ENCODE data around the gene ANAPC7. TPM values are rescaled to one million over a fixed set of nuclear protein-coding genes. Genes with fewer than 3 reads are reported as not detected.

ANAPC7 gene
- total and polyA plus RNA-seq, 9 of the 15 experiments (the other 6 are each of a cell fraction or from before 2014, with no cell fraction given): 46.7 to 158 (median 109) TPM

DNA sequence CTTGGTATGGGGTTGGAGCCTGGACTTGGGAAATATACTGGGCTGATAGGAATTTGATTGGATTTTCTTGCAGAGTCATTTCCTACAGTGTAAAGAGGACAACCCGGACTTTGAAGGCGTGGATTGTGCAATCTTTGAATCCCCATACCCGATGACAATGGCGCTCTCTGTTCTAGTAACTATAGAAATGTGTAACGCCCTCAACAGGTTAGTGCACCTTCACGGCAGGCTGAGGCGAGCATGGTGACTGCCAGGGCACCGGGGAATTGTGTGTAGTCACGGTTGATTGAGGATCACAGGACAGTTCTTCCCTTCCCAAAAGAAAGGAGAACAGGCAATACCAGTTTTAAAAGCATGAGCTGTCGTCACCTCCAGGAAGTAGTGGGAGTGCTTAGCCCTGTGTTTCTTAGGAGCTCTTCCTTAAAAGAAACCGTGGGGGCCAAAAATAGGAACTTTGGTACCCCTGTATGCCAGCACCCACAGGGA, 58.3 kb downstream of the ANAPC7 start:
- Histone ChIP-seq H3K36me3 (ENCODE audit: control insufficient read depth, insufficient read depth, low read length) (peaks cover 100% of the 10 kb centered on the region), H3K4me2 (ENCODE audit: insufficient read depth, low read length) (no peak overlapping the region), H3K9me1 (ENCODE audit: control insufficient read depth, insufficient read depth, low read length) (no peaks in the 10 kb centered on the region), H3K4me1 (replicated peaks in 1 of 2; ENCODE audit: control insufficient read depth in 2 of 2, insufficient read depth in 2 of 2, low read length in 2 of 2) (no peaks in the 10 kb centered on the region), H3K27ac (ENCODE audit: extremely low read depth, low read depth, low read length) (no peak overlapping the region), H2AFZ (ENCODE audit: low read depth, low read length) (no peak overlapping the region), H3K79me2 (ENCODE audit: control insufficient read depth, insufficient read depth, low read length) (no peaks in the 10 kb centered on the region), H3K27me3 (ENCODE audit: control insufficient read depth in 2 of 2, insufficient read depth in 2 of 2, low read length in 2 of 2) (no peaks in the 10 kb centered on the region), H3K9ac (ENCODE audit: insufficient read depth in 1 of 2, low read depth in 2 of 2, low read length in 2 of 2) (no peak overlapping the region), H3K9me3 (replicated peaks; ENCODE audit: control insufficient read depth, insufficient read depth, low read depth, low read length) (no peaks in the 10 kb centered on the region), H3K4me3 (no peak overlapping the region), H4K20me1 (replicated peaks; ENCODE audit: control insufficient read depth, insufficient read depth, low read length) (peaks cover 11% of the 10 kb centered on the region; the same call in 1 of the 2 replicates)
- ATAC-seq (no peak), FAIRE-seq (no peak), DNase-seq (ENCODE audit: extremely low read depth in 1 of 4, low spot score in 3 of 4) (no peak)
- ChIA-PET CTCF (ENCODE audit: low intra/inter-chr PET ratio) (no interaction called here), POLR2A (interaction anchor here (0.6 to 0.9 kb wide), 4 partner anchors 9 to 244 kb away, joined by 3 to 4 read pairs (median 3); no protein-coding TSS in a partner anchor)
- in situ Hi-C loops (cut with MboI) (no loop called here), intact Hi-C loops (cut with micrococcal nuclease) (no loop called here)
- no TSS peak for BruUV-seq (replicated peaks)
- TF ChIP-seq CEBPG (CRISPR knock-in tag; IDR thresholded peaks at IDR 0.05) (no peak), CEBPG (tag; conservative IDR thresholded peaks at IDR 0.05 in 1 of 2, IDR thresholded peaks at IDR 0.05 in 1 of 2) (peak; percentile 36 to 43; a peak in 2 of 4 replicates), CEBPB (tag; IDR thresholded peaks at IDR 0.05) (peak; percentile 75), RFX7 (CRISPR knock-in tag; IDR thresholded peaks at IDR 0.05) (no peak)
- WGBS (ENCODE audit: insufficient coverage, low coverage, missing lambda C conversion rate): 87% methylated on average over 11 of the region's 11 CpGs

DNA sequence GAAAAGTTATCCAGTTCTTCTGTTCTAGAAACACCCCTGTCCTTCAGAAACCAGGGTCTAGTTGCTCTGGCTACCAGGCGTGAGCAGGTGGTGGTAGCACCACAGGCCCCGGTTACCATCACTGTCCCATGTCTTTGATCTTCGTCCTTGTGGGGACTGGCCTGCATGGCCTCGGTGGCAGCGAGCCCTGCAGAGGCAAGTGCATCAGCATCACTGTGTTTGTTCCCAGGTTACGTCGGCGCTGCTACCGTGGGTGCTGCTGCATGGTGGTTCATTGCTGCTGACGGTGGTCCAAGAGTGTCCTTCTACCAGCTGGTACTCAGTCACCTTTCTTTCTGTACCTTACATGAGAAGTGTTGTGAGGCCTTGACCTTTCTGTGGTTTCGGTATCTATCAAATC, 58.9 kb downstream of the ANAPC7 start:
- Histone ChIP-seq H4K20me1 (replicated peaks; ENCODE audit: control insufficient read depth, insufficient read depth, low read length) (peaks cover 8% of the 10 kb centered on the region; the same call in 1 of the 2 replicates), H2AFZ (ENCODE audit: low read depth, low read length) (no peak overlapping the region), H3K9me1 (ENCODE audit: control insufficient read depth, insufficient read depth, low read length) (no peaks in the 10 kb centered on the region), H3K4me2 (ENCODE audit: insufficient read depth, low read length) (no peak overlapping the region), H3K27ac (ENCODE audit: extremely low read depth, low read depth, low read length) (no peak overlapping the region), H3K27me3 (ENCODE audit: control insufficient read depth in 2 of 2, insufficient read depth in 2 of 2, low read length in 2 of 2) (no peaks in the 10 kb centered on the region), H3K9me3 (replicated peaks; ENCODE audit: control insufficient read depth, insufficient read depth, low read depth, low read length) (no peaks in the 10 kb centered on the region), H3K79me2 (ENCODE audit: control insufficient read depth, insufficient read depth, low read length) (no peaks in the 10 kb centered on the region), H3K9ac (ENCODE audit: insufficient read depth in 1 of 2, low read depth in 2 of 2, low read length in 2 of 2) (no peak overlapping the region), H3K36me3 (ENCODE audit: control insufficient read depth, insufficient read depth, low read length) (peaks cover 100% of the 10 kb centered on the region), H3K4me3 (no peak overlapping the region), H3K4me1 (replicated peaks in 1 of 2; ENCODE audit: control insufficient read depth in 2 of 2, insufficient read depth in 2 of 2, low read length in 2 of 2) (no peaks in the 10 kb centered on the region)
- ChIA-PET POLR2A (interaction anchor here (0.6 to 1.0 kb wide), 2 partner anchors 10 to 71 kb away, joined by 3 read pairs; no protein-coding TSS in a partner anchor), CTCF (ENCODE audit: low intra/inter-chr PET ratio) (no interaction called here)
- intact Hi-C loops (cut with micrococcal nuclease): no loop called here
- WGBS (ENCODE audit: insufficient coverage, low coverage, missing lambda C conversion rate): 97% methylated on average over 11 of the region's 11 CpGs
- ATAC-seq (no peak), DNase-seq (ENCODE audit: extremely low read depth in 1 of 4, low spot score in 3 of 4) (no peak), FAIRE-seq (no peak)
- in situ Hi-C loops (cut with MboI): no loop called here
- TF ChIP-seq ZBTB17 (CRISPR knock-in tag; IDR thresholded peaks at IDR 0.05): no peak
- no peak for TF ChIP-seq SREBF2 (CRISPR knock-in tag; IDR thresholded peaks at IDR 0.05)
- BruUV-seq (replicated peaks): no TSS peak
